SK-N-MC (cell line): Measurements from ENCODE around the gene CCNA1.

Experiments used
- EZH2 ChIP-seq: fragments of 200-600 bp; sonication (generic); IDR thresholded peaks from one replicate; pipeline ENCODE4 v1.6.1; 2017; ENCODE audit warnings: antibody characterized with exemption
- POLR2AphosphoS5 ChIP-seq: IDR thresholded peaks from 2 replicates; pipeline ENCODE4 v1.6.1; 2012; ENCODE audit warnings: mild to moderate bottlenecking, low read depth, low read length, borderline replicate concordance

GRCh38 chr13:36445278-36445677, 13.0 kb downstream of the CCNA1 start:
- TF ChIP-seq POLR2AphosphoS5 (no peak), EZH2 (no peak)
